ENCODE results near the gene LUC7L3.
"Not testable (repeated sequence)": the region's sequence is repeated elsewhere in the genome, so short reads cannot be mapped to it uniquely, and the experiment has no call there.

Gene LUC7L3

GRCh38 chr17:50790618-50791017 is 71.2 kb downstream of the LUC7L3 start:
- no peak for DNase-seq

- no peak for DNase-seq
Measured at GRCh38 chr17:50792132-50792531, 72.7 kb downstream of the LUC7L3 start.

- DNase-seq, result no peak
Measured at GRCh38 chr17:50793007-50793406, 73.6 kb downstream of the LUC7L3 start.

- DNase-seq, result no peak
Measured at GRCh38 chr17:50794361-50794760, 75.0 kb downstream of the LUC7L3 start.

- no peak for DNase-seq
Measured at GRCh38 chr17:50797135-50797810, 77.9 kb downstream of the LUC7L3 start.

GRCh38 chr17:50798424-50799288 is 79.3 kb downstream of the LUC7L3 start:
- DNase-seq, result no peak

GRCh38 chr17:50799582-50799981 is 80.2 kb downstream of the LUC7L3 start:
- no peak for DNase-seq

GRCh38 chr17:50800196-50800700 is 80.8 kb downstream of the LUC7L3 start:
- DNase-seq, result no peak

- DNase-seq, result no peak
Measured at GRCh38 chr17:50802609-50803571, 83.5 kb downstream of the LUC7L3 start.

- no peak for DNase-seq
Measured at GRCh38 chr17:50803676-50804075, 84.3 kb downstream of the LUC7L3 start.

GRCh38 chr17:50804749-50805475 is 85.5 kb downstream of the LUC7L3 start:
- DNase-seq, result not testable (repeated sequence)

GRCh38 chr17:50805486-50805885 is 86.1 kb downstream of the LUC7L3 start:
- DNase-seq, result no peak

Measured in activated effector memory CD4-positive, alpha-beta T cell treated with Interleukin-2 at 50 U/mL for 16 hours (primary cell).